NCI-H345 treated with DMSO at 0.1 percent for 48 hours (cell line): ENCODE data around the gene ADAM11.

ENCODE experiments used
- DNase-seq: peaks from one replicate; lab custom pipeline; 2025; ENCODE audit not compliant: unreplicated experiment; lab: John Stamatoyannopoulos, UW

Gene ADAM11

DNA sequence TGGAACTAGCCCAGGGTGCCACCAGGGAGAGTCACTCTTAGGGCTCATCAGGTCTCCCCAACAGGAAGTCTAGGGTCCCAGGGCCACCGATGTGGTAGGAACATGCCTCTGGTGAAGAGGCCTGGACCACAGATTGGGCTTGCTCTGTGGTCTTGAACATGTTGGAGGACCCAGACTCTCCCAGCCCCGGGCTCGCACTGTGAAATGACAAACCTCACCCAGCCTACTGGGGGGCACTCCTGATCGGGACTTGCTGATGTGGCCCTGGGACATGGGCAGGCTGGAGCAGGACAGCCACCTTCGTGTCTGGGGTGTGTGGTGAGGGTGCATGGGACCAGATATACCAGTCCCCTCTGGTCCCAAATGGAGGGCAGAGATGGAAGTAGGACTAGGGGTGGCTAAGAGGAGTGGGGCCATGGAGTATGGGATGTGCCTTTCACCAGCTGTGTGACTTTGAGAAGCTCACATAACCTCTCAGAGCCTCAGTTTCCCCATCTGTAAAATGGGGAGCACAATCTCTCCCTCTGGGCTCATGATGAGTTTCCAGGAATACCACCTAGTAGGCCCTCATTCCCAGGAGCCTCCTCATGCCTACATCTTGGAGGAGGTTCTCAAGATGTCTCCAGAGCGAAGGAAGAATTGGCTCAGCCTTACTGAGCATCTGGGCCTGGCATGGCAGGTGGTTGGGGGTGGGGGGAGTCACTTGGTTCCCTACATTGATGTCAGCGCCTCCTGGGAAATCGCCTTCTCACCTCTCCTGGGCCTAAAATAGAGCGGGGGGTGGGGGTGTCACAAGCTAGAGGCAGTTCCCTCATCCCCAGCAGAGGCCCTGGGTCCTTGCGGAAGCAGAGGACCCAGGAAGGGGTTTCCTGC lies 1.5 kb upstream of the ADAM11 start:
- DNase-seq = no peak

GRCh38 chr17:44757918-44758413 lies 822 bp upstream of the ADAM11 start:
- DNase-seq = no peak

GRCh38 chr17:44759086-44759915 lies 513 bp downstream of the ADAM11 start:
- no peak for DNase-seq

- no peak for DNase-seq
Measured at GRCh38 chr17:44759916-44760243, 1.1 kb downstream of the ADAM11 start.

DNA sequence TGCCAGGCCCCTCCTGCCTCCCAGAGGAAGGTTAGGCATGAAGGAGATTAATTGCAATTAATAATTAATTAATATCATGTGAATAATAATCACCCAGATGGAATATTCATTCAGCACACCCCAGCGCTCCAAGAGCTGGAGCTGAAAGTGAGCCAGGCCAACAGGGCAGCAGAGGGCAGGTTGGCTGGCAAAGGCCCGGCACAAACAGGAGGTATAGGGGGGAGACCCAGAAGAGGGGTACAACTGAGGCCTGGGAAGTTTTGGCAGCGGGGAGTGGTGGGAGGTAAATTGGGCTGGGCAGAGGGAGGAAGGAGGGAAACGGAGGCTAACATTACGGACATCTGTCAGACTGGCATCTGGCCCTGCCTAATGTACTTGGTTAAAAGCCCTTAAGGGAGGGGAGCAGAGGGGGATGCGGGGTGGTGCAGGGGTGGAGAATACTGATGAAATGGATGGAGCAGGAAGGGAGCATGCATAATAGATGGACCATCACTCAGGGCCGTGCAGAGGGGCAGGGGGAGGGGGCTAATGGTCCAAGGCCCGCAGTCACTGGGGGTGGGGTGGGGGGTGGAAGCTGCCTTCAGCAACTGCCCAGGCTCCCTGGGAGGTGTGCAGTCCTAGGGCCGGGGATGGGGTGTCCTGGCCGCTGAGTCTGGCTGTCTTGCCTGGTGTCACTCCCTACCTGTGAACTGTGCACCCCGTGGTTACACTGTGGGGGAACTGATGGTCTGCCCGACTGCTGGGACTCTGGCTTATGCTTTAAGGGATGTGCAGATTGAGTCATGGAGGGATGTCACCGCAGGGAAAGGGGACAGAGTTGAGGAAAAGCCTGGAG lies 1.9 kb downstream of the ADAM11 start:
- DNase-seq = no peak

GRCh38 chr17:44761932-44762810 lies 3.4 kb downstream of the ADAM11 start:
- DNase-seq = no peak

GRCh38 chr17:44763170-44763569 lies 4.4 kb downstream of the ADAM11 start:
- DNase-seq = no peak

- no peak for DNase-seq
Measured at GRCh38 chr17:44765965-44766364, 7.2 kb downstream of the ADAM11 start.

DNA sequence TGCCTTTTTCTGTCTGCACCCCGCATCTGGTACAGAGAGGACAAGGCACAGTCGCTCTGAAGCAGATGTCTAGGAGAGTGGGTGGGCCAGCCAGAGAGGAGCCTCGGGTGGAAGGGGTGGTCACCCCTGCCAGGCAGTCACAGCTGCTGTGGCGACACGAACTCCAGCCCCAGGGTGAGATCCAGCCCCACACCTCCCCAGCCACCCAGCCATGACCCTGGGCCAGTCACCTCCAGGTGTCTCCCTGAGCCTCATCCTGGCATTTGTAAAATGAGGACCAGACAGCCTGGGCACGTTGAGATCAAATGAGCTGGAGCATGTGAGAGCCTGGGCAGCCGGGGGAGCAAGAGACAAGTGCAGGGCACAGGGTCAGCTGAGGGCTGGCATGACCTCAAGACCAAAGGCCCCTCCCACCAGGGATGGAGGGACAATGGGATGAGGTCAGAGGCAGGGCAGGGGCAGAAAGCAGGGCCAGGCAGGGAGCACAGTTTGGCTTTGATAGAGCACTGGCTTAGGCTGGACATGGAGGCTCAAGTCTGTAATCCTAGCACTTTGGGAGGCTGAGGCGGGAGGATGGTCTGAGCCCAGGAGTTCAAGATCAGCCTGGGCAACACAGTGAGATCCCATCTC lies 7.7 kb downstream of the ADAM11 start:
- DNase-seq = no peak

- no peak for DNase-seq
Measured at GRCh38 chr17:44767493-44767892, 8.7 kb downstream of the ADAM11 start.

GRCh38 chr17:44768505-44769142 lies 9.8 kb downstream of the ADAM11 start:
- no peak for DNase-seq

GRCh38 chr17:44769230-44769629 lies 10.4 kb downstream of the ADAM11 start:
- no peak for DNase-seq

DNA sequence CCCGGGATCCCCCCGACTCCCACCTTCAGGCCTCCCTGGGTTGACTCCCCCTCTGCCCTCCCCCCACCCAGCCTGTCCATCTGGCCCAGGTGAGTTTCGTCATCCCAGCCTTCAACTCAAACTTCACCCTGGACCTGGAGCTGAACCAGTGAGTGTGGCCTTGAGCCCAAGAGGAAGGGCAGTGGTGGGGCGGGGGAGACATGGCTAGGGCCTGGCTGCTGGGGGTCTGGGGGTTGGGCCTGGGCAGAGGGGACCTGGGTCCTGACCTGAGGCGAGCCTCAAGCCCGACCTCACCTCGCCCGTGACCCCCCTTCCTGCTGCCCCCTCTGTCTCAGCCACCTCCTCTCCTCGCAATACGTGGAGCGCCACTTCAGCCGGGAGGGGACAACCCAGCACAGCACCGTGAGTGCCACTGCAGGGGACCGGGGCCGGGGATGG lies 10.9 kb downstream of the ADAM11 start:
- no peak for DNase-seq

- DNase-seq = no peak
Measured at GRCh38 chr17:44770166-44770925, 11.6 kb downstream of the ADAM11 start.

GRCh38 chr17:44772308-44773045 lies 13.7 kb downstream of the ADAM11 start:
- no peak for DNase-seq

DNA sequence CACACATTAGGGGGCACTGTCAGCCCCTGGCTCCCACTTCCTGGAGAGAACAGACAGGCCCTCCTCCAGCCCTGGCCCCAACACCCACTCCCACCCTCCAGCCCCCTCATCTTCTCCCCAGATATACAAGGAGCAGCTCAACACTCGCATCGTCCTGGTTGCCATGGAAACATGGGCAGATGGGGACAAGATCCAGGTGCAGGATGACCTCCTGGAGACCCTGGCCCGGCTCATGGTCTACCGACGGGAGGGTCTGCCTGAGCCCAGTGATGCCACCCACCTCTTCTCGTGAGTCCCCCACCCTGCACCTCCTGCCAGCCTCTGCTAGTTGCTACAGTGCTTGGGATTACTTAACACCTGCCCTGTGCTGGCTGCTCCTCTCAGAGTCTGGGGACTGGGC lies 14.4 kb downstream of the ADAM11 start:
- no peak for DNase-seq

DNA sequence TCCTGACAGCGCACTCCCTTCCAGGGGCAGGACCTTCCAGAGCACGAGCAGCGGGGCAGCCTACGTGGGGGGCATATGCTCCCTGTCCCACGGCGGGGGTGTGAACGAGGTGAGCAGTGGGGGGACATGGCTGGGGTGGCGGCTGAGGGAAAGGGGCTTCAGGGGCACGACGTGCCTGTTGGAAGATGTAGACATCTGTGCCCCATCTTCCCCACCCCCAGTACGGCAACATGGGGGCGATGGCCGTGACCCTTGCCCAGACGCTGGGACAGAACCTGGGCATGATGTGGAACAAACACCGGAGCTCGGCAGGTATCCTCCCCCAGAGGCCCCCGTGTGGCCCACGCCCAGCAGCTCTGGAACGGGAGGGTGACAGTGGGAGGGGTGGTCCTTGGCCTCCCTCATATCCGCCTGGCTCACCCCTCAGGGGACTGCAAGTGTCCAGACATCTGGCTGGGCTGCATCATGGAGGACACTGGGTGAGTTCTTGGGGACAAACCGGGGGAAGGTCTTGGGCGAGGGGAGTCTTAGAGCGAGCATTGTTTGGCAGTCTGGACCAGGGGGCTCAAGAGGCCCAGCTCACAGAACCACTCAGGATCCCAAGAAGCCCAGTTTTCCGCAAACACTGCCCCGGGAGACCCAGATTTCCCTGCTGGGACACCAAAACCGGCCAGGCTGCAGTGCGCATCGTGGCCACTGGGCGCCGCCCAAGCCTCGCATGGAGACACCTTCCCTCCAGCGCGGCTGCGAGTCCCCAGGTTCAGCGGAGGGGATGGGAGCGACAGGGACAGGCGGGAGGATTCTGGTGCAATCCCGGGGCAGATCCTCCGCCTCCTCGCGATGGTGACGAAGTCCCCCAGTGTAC lies 15.7 kb downstream of the ADAM11 start:
- DNase-seq = peak; percentile 74
